Stimulated activated CD8-positive, alpha-beta memory T cell treated with anti-CD3 and anti-CD28 coated beads, Interleukin-15, amount 100 ng/mL, for 1 hour (primary cell): ENCODE data around the gene MSI2.
A peak's percentile ranks its signal among the peaks of the same experiment; 100 is the strongest.

ENCODE experiments used
- DNase-seq: peaks from one replicate; pipeline ENCODE4 v3.0.0-alpha.2; 2020; ENCODE audit warnings: low read depth

MSI2 gene

DNA sequence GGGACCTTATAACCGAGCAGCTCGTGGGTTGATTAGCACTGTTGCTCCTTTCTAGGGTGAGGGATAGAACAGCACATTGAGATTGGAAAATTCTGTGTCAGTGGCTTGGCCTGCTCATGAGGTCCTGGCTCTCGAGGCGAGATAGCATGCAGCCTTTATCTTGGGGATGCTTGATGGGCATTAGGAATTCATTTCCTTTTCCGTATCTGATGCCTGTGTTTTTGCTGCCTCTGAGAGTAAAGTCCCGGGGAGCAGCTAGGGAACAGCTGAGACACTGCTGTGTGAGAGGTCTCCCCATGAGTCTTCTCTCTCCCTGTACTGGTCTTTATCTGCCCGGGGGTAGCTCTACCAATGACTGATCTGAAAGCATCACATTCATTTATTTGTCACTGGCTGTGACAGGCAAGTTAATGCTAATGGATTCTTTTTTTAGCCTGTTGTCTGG is 14.5 kb downstream of the MSI2 start:
- no peak for DNase-seq

DNA sequence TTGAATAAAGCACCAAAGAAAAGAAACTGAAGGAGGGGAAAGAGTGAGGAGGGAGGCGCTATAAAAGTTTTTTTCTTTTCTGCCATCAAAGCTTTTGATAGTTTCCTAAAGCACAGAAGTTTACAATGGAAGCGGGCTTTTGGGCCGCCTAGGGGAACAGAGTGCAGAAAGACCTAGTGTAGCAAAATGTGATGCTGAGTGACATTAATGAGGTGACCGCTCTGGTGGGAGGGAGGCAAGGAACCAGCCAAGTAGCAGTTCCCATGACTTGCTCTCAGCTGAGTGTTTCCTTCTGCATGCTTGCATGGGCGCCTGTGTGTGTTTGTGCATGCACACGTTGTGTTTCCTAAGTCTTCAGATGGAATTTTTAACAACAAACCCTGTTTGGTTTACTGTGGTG is 15.5 kb downstream of the MSI2 start:
- no peak for DNase-seq

DNA sequence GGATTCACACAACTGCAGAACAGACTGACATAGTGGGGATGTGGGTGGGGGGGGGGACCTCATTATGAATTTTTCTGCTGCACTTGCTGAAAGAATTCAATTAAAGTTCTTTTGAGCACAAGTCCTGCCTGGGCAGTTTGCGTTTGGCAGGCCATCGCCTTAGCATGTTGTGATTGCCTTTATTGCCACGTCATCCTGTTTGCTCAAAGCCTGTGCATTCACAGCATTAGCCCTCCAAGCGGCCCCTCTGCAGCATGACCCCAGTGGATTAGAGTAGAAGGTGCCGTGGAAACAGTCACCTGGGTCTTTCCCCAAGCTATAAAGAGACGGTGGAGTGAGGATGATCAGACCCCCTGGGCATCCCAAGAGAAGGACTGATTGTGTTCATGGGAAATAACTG is 17.2 kb downstream of the MSI2 start:
- DNase-seq = no peak

DNA sequence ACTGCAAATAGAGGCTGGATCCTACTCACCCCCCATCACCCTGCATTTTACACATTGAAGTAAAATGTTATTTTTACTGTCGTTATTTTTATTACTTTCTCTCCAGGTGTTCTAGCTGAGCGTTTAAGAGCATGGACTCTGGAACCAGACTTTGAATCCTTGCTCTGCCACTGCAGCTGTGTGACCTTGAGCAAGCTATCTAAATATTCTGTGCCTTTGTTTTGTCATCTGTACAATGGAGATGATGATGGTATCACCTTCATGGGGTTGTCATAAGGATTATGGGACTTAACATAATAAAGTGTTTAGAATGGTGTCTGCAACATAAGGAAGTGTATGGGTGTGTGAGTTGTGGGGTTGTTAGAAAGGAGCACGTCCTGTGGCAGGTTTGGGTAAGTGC is 17.8 kb downstream of the MSI2 start:
- no peak for DNase-seq

DNA sequence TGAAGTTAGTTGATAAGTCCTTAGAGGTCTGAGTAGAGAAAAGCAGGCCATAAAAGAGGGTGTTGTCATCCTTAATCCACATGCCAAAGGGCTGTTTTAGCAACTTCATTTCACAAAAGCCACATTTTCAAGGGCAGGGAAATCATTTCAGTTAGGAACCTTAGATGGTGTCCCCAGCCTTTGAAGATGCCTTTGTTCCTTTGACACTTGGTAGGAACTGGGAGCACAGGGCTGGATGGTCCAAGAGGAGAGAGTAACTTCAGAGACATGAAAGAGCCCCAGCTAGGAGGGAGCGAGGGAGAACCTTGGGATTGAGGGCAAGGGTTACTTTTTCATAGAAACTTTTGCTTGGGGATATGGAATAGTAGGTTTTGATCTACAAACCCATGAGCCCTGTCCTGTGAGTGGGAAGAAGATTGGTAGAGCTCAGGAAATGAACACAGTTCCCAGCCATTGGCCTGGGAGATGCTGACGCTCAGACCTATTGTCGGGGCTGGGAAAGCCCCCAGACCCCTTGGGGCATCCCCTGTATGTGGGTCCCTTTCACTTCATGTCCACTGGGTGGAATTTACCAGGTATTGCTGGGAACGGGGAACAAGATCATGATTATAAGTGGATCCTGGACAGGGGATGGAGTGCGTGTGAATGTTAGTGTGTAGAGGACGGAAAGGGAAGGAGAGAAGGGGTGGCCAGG is 18.9 kb downstream of the MSI2 start:
- DNase-seq = no peak

DNA sequence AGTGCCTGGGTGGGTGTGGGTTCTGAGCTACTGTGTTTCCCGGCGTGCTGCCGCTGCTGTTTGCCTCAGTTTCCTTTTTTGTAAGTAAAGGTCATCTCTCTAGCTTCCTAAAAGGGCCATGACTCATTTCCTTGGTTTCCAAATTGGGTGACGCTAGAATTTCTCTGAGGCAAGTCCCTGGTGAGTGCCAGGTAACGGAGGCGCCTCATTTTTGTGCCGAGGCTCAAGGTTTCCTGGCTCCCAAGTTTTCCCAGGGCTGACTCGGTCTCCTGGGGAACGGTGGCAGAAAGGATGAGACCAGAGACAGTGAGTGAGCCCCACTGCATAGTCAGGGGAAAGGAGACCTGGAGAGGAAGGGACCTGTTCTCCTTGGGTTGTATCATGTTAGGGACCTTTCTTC is 20.3 kb downstream of the MSI2 start:
- DNase-seq = no peak

DNA sequence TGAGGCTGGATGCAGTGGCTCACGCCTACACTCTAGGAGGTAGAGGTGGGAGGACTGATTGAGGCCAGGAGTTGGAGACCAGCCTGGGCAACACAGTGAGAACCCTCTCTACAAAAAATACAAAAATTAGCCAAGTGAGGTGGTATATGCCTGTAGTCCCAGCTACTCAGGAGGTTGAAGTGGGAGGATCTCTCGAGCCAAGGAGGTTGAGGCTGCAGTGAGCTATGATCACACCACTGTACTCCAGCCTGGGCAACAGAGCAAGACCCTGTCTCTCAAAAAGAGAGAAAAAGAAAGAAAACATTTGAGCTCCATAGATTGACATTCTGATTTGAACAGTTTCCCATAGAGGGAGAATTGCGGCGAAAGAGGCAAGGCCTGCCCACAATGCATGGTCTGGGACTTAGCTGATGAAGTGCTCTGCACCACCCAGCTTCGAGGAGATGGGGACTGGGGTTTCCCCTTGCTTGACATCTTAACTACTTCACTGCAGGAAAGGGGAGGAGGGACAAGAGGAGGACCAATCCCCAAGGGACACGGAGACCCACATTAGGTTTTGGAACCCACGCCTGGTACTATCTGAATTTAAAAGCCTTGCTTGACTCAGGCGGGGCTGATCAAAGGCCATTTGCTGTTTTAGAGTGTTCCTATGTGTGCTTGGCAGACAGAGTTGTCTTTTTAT is 21.7 kb downstream of the MSI2 start:
- no peak for DNase-seq

DNA sequence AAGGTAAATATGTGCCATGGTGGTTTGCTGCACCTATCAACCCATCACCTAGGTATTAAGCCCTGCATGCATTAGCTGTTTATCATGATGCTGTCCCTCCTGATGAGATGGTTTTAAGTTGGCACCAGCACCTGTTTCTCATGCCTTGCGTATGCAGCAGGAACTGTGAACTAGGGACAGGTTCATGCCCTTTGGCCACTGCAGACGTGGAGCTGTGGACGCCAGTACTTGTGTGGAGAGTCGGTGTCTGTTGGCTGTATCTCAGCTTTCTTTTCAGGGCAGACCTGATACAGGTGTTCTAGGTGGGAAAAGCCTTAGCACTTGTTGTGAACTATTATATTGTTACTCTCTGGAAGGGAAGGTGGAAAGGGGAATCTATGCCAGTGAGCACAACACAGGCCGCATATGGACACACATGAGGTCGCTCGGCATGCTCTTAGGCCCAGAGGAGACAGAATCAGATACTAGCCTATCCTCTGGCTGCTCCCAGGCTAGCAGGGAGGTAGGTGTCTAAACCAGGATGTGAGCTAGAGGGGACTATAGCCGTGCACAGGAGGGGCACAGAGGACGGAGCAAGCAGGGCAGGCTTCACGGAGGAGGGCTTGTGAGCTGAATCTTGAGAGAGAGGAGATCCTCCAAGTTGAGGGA is 22.5 kb downstream of the MSI2 start:
- DNase-seq = no peak

DNA sequence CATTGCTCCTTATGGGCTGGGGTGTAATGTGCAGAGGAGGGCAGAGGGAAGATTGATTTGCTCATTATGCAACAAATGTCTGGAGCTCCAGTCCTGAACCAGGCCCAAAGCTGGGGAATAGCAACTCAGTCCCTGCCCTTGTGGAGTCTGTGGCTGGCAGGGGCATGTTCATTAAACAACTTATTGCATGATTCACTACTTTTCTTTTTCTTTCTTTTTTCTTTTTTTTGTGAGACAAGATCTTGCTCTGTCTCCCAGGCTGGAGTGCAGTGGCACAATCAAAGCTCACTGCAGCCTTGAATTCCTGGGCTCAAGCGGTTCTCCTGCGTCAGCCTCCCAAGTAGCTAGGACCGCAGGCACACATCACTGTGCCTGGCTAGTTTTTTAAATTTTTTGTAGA is 23.1 kb downstream of the MSI2 start:
- no peak for DNase-seq

DNA sequence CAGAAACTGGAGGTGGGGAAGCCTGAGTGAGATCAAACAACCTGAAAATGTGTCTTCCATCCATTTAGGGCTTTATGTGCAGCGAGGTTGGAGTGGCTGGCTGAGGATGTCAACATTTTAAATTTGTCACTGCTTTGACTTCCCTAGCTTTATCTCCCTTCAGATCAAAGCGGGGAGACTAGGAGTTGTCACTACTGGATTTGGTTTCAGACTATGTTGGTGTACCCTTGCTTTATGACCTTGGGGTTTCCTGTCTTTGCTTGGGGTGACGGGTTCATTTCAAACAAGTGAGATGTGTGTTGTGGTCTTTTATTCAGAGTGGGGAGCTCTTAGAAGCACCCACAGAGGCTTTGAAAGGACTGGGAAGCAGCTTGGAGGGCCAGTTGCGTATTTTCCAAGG is 25.6 kb downstream of the MSI2 start:
- DNase-seq = no peak

DNA sequence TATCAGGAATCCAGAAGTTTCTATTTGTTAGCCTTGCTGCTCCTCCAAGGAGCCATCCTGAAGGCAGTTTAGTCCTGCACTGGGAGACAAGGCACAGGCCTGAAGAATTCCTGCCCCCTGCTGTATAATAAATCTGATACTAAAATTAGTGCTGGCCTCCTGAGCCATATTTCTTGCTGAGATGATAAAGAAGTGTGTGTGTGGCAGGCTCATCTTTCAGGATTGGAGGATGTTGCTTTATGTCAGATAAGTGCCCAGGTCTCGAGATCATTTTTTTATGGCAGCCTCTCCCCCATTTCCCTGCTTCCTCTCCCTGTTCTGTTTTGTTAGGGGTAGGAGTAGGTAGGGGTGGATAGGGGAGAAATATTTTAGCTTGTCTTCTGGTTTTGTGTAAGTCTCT is 26.0 kb downstream of the MSI2 start:
- DNase-seq = no peak

DNA sequence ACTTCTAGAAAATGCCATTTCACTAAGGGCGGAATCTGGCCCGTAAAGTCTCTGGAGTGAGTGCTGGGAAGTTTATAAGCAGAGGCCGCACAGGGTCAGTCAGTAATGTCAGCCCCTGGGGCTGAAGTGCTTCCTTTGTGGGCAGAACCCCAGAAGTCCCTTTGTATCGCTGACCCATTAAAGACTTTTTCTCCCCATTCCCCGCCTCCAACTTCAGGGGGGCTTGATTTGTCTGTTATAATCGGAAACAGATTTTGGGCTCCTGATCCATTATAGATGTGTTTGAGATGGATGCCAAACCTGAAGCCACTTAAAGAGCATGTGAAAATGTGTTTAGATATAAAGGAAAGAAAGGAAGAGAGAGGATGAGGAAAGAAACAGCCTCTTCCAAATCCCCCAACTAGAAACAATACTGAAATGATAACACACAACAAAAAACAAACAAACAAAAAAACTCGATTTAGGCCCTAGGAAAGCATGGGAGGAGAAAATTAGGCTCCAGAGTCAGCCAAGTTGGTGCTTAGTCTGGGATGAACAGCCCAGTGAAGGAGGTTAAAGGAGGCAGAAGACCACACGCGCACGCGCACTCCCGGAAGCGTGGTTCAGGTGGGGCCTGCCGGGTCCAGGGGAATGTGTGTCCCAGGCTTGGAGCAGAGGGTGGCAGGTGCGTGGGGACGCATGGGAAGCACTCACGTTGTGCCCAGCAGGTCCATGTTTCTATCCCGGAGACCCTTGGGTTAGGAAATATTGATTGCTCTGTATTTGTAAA is 27.1 kb downstream of the MSI2 start:
- DNase-seq = no peak

DNA sequence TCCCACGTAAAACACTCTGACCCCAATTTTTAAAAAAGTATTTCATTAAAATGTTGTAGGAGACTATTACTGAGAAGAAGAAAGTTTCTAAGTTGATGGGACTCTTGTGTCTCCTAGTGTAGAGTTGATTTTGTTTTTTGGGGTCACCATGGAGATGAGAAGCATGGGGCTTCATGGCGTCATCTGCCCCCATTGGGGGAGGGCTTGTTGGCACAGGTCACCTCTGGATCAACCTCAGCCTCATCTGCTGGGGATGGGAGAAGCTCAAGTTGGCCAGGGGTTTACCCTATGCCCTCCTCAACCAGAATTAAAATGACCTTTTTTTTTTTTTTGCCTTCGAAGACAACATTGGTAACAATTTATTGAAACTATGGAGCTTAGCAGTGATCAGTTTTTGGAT is 28.3 kb downstream of the MSI2 start:
- DNase-seq = no peak

DNA sequence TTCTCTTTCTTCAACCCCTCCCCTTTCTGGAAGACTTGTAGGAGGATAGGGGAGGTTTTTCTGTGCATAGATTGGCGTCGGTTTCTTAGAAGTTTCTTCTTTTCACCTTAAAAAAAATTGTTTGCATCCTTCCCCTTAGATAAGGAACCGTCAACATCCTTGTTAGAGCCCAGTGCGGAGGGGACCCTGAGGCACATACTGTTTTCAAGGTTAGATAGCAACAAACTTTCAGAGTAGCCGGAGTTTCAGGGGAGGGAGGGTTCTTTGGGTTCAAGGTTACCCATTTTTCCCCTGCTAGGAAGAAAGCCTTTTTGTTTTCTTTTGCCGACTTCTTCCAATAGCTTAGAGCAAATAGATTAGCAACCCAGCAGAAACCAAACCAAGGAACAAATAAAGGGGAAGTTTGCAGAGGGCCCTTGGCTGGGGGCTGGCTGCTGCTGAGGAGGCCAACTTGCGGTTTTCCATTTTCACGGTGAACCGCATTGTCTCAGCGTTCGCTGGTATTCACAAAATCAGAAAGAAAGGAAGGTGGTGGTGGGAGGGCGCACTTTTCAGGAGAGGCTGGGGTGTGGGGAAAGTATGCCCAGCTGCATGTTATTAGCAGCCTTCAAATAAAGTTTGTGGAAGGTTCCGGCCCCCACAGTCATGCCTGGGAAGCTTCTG is 28.8 kb downstream of the MSI2 start:
- DNase-seq = peak; percentile 13

DNA sequence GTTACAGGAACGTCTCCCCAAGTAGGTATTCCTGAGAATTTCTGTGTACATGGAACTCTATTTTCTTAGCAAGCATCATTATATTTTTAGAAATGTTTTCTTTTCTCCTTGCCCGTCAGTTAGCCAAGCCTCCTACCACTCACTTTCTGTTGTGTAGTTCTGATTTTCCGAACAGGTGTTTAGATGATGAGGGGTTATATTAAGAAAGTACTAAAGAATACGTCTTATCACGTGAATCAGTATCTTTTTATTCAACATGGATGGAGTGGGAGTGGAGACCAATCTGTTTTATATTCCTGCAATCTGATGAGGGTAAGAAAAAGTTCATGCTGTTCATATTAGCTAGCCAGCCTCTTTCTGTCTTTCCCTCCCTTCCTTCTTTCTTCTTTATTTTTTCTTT is 29.4 kb downstream of the MSI2 start:
- no peak for DNase-seq

DNA sequence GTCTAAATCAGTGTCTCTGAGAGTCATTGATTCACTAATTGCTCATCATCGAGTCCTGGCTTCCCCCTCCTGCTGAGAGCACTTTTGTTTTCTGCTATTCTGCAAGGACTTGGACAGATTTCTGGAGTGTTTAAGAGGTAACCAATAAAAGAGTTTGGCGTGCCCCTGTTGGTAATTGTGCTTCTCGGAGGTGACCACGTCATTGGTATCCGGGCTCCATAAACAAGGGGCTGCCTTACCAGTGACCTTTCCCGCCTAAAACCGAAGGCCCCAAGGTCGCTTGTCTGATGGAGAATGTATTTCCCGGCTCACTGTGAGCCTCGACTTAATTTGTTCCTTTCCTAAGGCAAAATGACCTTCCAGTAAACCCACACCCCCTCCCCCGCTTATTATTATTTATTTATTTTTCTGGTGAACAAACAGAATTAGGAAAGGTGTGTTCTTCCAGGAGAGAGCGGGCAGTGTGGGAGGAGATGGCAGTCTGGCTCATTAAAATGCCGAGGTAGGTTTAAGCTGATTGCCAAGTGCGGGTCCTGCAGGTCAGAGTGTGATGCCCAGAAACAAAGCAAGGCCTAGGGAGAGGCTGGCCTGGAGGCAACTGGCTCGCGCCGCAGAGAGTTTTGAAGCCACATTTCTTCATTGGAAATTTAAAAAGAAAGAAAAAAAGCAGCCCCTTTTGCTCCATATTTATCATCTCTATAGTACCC is 30.2 kb downstream of the MSI2 start:
- DNase-seq = no peak

DNA sequence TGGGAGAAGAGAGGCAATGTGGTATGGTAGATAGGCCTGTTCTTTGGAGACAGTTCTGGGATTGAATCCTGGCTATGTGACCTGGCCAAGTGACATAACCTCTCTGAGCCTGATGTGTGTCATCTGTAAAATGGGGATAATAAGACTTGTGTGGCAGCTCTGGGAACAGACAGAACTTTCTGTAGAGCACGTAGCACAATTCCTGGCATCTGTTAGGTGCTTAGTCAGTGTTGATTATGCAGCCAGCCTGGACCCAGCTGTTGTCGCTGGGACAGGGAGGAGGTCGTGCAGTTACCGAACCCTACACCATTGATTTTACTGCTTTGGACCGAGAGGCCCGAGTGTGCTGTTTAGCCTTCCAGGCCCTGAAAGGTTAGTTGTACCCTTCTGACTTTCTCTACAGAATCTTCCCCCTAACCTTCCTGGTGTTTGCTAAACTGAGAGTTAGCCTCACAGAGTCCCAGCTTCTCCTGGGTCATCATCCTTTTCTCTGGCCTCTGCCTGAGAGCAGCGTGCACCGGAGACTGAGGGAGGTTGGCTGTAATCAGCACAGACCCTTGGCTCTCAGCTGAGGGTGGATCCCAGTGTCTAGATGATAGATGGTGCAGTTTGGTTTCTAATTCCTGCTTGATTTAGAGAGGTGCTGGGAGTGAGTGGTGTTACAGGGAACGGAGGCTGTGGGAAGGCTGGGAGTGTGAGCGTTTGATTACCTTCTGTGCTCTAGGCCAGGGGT is 31.9 kb downstream of the MSI2 start:
- no peak for DNase-seq

DNA sequence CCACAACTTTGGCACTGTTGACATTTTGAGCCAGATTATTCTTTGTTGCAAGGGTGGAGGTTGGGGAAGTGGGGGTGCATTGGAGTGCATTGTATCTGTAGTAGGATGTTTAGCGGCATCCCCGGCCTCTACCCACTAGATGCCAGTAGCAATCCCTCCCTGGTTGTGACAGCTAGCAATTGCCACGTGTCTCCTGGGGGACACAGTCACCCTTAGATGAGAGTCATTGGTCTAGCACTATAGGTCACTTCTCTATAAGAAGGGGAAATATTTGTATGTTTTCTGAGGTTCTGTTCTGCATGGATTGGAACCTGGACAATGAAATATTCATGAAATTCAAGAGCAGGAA is 32.4 kb downstream of the MSI2 start:
- no peak for DNase-seq

DNA sequence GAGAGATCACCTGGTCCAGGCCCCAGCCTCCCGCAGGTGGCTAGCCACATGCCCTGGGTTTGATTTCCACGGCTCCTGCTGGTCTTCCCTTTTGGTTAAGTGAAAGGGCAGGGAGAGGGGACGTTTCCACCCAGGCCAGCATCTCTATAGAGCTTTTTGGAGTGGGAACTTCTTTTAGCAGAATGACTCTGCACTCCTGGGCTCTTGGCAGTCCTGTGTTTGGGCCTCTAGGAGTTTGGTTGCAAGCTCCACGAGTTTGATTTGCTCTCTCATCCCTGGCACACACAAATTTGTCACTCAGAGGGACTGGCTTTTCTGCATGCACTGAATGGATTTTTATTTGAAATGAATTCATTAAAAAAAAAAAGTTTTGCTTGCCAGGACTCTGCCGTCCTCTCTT is 32.8 kb downstream of the MSI2 start:
- no peak for DNase-seq

DNA sequence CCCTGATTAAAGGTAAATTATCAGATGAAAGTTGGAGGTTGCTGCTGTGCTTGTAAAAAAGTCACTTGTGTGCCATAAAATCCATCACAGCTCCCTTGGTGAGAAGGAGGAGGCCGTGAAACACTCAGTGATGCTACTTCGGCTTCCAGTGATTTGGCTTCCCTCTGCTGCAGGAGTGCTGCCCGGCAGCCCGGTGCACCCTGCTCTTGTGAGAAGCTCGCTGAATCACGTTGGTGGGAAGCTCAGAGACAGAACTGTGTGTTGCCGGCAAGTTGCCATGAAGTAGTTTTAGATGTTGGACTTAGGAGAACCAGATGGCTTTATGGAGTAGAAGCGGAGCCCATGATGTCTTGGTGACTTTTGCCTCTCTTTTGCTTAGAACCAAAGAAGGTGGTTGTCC is 33.3 kb downstream of the MSI2 start:
- no peak for DNase-seq

DNA sequence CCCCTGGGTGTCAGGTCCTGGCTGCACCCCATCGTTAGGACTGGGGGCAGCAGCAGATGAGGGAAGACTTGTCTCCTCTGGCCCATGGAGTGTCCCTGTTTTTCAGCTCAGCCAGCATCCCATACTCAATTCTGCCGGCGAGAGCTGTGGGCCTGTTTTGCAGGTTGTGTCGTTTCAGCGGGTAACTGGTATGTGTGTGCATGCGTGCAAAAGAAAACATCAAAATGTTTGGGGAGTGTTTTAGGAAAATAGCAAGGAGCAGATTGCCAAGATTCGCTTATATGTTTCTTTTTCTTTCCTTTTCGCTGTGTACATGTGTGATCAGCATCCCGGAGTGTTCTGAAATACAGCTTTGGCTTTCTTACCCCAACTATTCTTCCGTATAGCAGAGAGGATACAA is 34.7 kb downstream of the MSI2 start:
- no peak for DNase-seq
